Measurements from ENCODE around the gene HTR3C. TPM values are rescaled to one million over a fixed set of nuclear protein-coding genes. Genes with fewer than 3 reads are reported as not detected.

Gene HTR3C
- total and polyA plus RNA-seq, 7 experiments from 2014 or later: not detected

- H3K36me3 Mint-ChIP-seq: peaks cover 0 to 9% (median 5%) of the 10 kb centered on the region in 5 donors
- Histone ChIP-seq H3K4me3 (ENCODE audit: low read length) (no peak overlapping the region), H3K36me3 (ENCODE audit: control insufficient read depth in 2 of 3, insufficient read depth in 3 of 3, low read length in 3 of 3) (no peaks in the 10 kb centered on the region), H3K9me3 (ENCODE audit: control insufficient read depth in 2 of 3, low read length in 3 of 3) (no peaks in the 10 kb centered on the region), H3K27me3 (ENCODE audit: control insufficient read depth in 2 of 2, insufficient read depth in 2 of 2, low read length in 2 of 2) (no peaks in the 10 kb centered on the region), H3K27ac (ENCODE audit: low read depth, low read length) (no peak overlapping the region), H3K4me1 (ENCODE audit: control insufficient read depth in 2 of 2, insufficient read depth in 2 of 2, low read length in 2 of 2) (no peaks in the 10 kb centered on the region)
- ATAC-seq (no peak), DNase-seq (no peak)
- H3K9me3 Mint-ChIP-seq: peaks cover 0 to 12% (median 6%) of the 10 kb centered on the region in 11 donors
- H3K27me3 Mint-ChIP-seq: no peaks in the 10 kb centered on the region
- peak overlapping the region in 1 of 9 donors; percentile 36 for H3K27ac Mint-ChIP-seq
- intact Hi-C loops (cut with micrococcal nuclease): loop anchor here in 1 of 2 donors (10.0 kb wide), 1 partner anchor 54 kb away; the partner anchor contains the start of gene EIF2B5
- H3K4me1 Mint-ChIP-seq: peaks cover 5 to 8% (median 7%) of the 10 kb centered on the region in 7 donors
- CTCF ChIA-PET: no interaction called here
- H3K4me3 Mint-ChIP-seq: no peak overlapping the region
- POLR2A ChIA-PET: no interaction called here
Observed at GRCh38 chr3:184081116-184081830, 28.4 kb downstream of the HTR3C start.

DNA sequence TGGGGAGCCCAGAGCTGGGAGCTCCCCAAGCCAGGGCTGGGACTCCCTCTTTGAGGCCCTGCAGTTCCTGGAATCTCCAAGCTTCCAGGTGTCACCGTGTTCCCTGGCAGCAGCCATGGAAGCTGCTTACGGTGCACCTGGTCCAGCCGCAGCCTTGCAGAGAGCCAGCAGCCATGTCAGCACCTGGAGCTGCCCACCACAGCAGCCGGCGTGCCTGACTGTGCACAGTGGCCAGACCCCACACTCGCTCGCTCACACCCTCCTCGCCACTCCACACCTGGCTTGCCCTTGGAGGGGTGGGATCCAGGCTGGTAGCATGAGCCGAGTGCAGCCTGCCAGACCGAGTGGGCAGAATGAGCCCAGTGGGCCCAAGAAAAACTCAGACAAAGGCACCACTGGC is 29.2 kb downstream of the HTR3C start:
- Histone ChIP-seq H3K27me3 (ENCODE audit: control insufficient read depth in 2 of 2, insufficient read depth in 2 of 2, low read length in 2 of 2) (no peaks in the 10 kb centered on the region), H3K9me3 (ENCODE audit: control insufficient read depth in 2 of 3, low read length in 3 of 3) (no peaks in the 10 kb centered on the region), H3K4me3 (ENCODE audit: low read length) (no peak overlapping the region), H3K27ac (ENCODE audit: low read depth, low read length) (no peak overlapping the region), H3K4me1 (ENCODE audit: control insufficient read depth in 2 of 2, insufficient read depth in 2 of 2, low read length in 2 of 2) (no peaks in the 10 kb centered on the region), H3K36me3 (ENCODE audit: control insufficient read depth in 2 of 3, insufficient read depth in 3 of 3, low read length in 3 of 3) (no peaks in the 10 kb centered on the region)
- ATAC-seq (no peak), DNase-seq (no peak)
- Mint-ChIP-seq H3K36me3 (peaks cover 0 to 11% (median 5%) of the 10 kb centered on the region in 5 donors), H3K9me3 (peaks cover 0 to 14% (median 6%) of the 10 kb centered on the region in 11 donors), H3K4me1 (peaks cover 5 to 8% (median 7%) of the 10 kb centered on the region in 7 donors), H3K27me3 (no peaks in the 10 kb centered on the region), H3K27ac (no peak overlapping the region), H3K4me3 (no peak overlapping the region)
- CTCF ChIA-PET: no interaction called here
- intact Hi-C loops (cut with micrococcal nuclease): loop anchor here in 1 of 2 donors (10.0 kb wide), 1 partner anchor 53 kb away; the partner anchor contains the start of gene EIF2B5
- POLR2A ChIA-PET: no interaction called here

GRCh38 chr3:184082465-184082864 is 29.6 kb downstream of the HTR3C start:
- Histone ChIP-seq H3K27me3 (ENCODE audit: control insufficient read depth in 2 of 2, insufficient read depth in 2 of 2, low read length in 2 of 2) (no peaks in the 10 kb centered on the region), H3K4me3 (ENCODE audit: low read length) (no peak overlapping the region), H3K4me1 (ENCODE audit: control insufficient read depth in 2 of 2, insufficient read depth in 2 of 2, low read length in 2 of 2) (no peaks in the 10 kb centered on the region), H3K9me3 (ENCODE audit: control insufficient read depth in 2 of 3, low read length in 3 of 3) (no peaks in the 10 kb centered on the region), H3K36me3 (ENCODE audit: control insufficient read depth in 2 of 3, insufficient read depth in 3 of 3, low read length in 3 of 3) (no peaks in the 10 kb centered on the region), H3K27ac (ENCODE audit: low read depth, low read length) (no peak overlapping the region)
- ChIA-PET CTCF (no interaction called here), POLR2A (no interaction called here)
- ATAC-seq (no peak), DNase-seq (no peak)
- Mint-ChIP-seq H3K27ac (no peak overlapping the region), H3K9me3 (peaks cover 0 to 13% (median 6%) of the 10 kb centered on the region in 11 donors), H3K36me3 (peaks cover 0 to 11% (median 5%) of the 10 kb centered on the region in 5 donors), H3K4me3 (no peak overlapping the region), H3K4me1 (peaks cover 5 to 8% (median 7%) of the 10 kb centered on the region in 7 donors), H3K27me3 (no peaks in the 10 kb centered on the region)
- intact Hi-C loops (cut with micrococcal nuclease): loop anchor here in 1 of 2 donors (10.0 kb wide), 1 partner anchor 52 kb away; the partner anchor contains the start of gene EIF2B5

DNA sequence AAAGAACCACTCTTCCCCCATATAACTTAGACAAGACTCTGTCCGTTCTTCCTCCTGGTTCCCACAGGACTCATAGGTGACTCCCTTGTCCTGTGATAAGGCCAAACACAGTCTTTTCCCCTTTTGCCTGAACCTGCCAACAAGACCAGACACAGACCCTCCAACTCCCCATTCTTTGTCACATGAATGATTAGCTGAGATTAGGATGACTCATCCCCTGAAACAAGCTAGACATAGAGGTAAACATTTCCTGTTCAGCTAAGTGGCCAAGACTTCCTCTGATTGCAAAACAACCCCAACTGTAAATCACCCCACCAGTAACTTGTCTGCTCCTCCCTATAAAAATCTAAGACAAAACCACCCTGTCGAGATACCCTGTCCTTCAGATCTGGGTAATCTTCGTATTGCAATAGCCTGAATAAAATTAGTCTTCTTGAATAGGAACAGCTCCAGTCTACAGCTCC is 32.6 kb downstream of the HTR3C start:
- ChIA-PET CTCF (interaction anchor here (0.6 kb wide), 1 partner anchor 13 kb away, joined by 5 read pairs; no protein-coding TSS in a partner anchor), POLR2A (no interaction called here)
- Mint-ChIP-seq H3K27me3 (no peaks in the 10 kb centered on the region), H3K9me3 (peaks cover 0 to 13% (median 6%) of the 10 kb centered on the region in 11 donors), H3K36me3 (peaks cover 0 to 11% (median 5%) of the 10 kb centered on the region in 5 donors), H3K27ac (peak overlapping the region in 4 of 9 donors; percentile 7 to 73 (median 37)), H3K4me3 (peak overlapping the region in 1 of 10 donors; percentile 18), H3K4me1 (peaks cover 5 to 8% (median 7%) of the 10 kb centered on the region in 7 donors)
- no peak overlapping the region for H3K4me3 ChIP-seq (ENCODE audit: low read length)
- ATAC-seq (no peak), DNase-seq (no peak)
- H3K9me3 ChIP-seq (ENCODE audit: control insufficient read depth in 2 of 3, low read length in 3 of 3): no peaks in the 10 kb centered on the region
- no peaks in the 10 kb centered on the region for H3K4me1 ChIP-seq (ENCODE audit: control insufficient read depth in 2 of 2, insufficient read depth in 2 of 2, low read length in 2 of 2)
- no peak overlapping the region for H3K27ac ChIP-seq (ENCODE audit: low read depth, low read length)
- H3K36me3 ChIP-seq (ENCODE audit: control insufficient read depth in 2 of 3, insufficient read depth in 3 of 3, low read length in 3 of 3): no peaks in the 10 kb centered on the region
- no peaks in the 10 kb centered on the region for H3K27me3 ChIP-seq (ENCODE audit: control insufficient read depth in 2 of 2, insufficient read depth in 2 of 2, low read length in 2 of 2)
- intact Hi-C loops (cut with micrococcal nuclease): loop anchor here in 1 of 2 donors (10.0 kb wide), 1 partner anchor 49 kb away; the partner anchor contains the start of gene EIF2B5

GRCh38 chr3:184092199-184092598 is 39.4 kb downstream of the HTR3C start:
- POLR2A ChIA-PET: no interaction called here
- ATAC-seq: no peak
- Histone ChIP-seq H3K4me1 (ENCODE audit: control insufficient read depth in 2 of 2, insufficient read depth in 2 of 2, low read length in 2 of 2) (no peaks in the 10 kb centered on the region), H3K27me3 (ENCODE audit: control insufficient read depth in 2 of 2, insufficient read depth in 2 of 2, low read length in 2 of 2) (no peaks in the 10 kb centered on the region), H3K4me3 (ENCODE audit: low read length) (no peak overlapping the region), H3K9me3 (ENCODE audit: control insufficient read depth in 2 of 3, low read length in 3 of 3) (peaks cover 0 to 4% (median 0%) of the 10 kb centered on the region in 3 experiments), H3K27ac (ENCODE audit: low read depth, low read length) (no peak overlapping the region), H3K36me3 (ENCODE audit: control insufficient read depth in 2 of 3, insufficient read depth in 3 of 3, low read length in 3 of 3) (no peaks in the 10 kb centered on the region)
- Mint-ChIP-seq H3K27ac (no peak overlapping the region), H3K9me3 (peaks cover 0 to 36% (median 17%) of the 10 kb centered on the region in 11 donors), H3K4me1 (no peaks in the 10 kb centered on the region), H3K27me3 (peaks cover 4 to 20% (median 11%) of the 10 kb centered on the region in 5 donors), H3K36me3 (peaks cover 3 to 8% (median 5%) of the 10 kb centered on the region in 5 donors), H3K4me3 (no peak overlapping the region)
- peak in 1 of 9 donors; percentile 3 for DNase-seq
- CTCF ChIA-PET: no interaction called here
- intact Hi-C loops (cut with micrococcal nuclease): no loop called here

- CTCF ChIA-PET: no interaction called here
- no peak for ATAC-seq
Observed at GRCh38 chr3:184096811-184097383, 44.0 kb downstream of the HTR3C start, which contains the start of gene HTR3E. TSS of gene HTR3E (plus strand) at chr3:184097064. CDS start at chr3:184097530, 466 bp downstream.

More at GRCh38 chr3:184096811-184097383, 44.0 kb downstream of the HTR3C start, which contains the start of gene HTR3E:
- Histone ChIP-seq H3K36me3 (ENCODE audit: control insufficient read depth in 2 of 3, insufficient read depth in 3 of 3, low read length in 3 of 3) (no peaks in the 10 kb centered on the region), H3K27me3 (ENCODE audit: control insufficient read depth in 2 of 2, insufficient read depth in 2 of 2, low read length in 2 of 2) (no peaks in the 10 kb centered on the region), H3K4me3 (ENCODE audit: low read length) (no peak within 1 kb of the TSS), H3K4me1 (ENCODE audit: control insufficient read depth in 2 of 2, insufficient read depth in 2 of 2, low read length in 2 of 2) (no peaks in the 10 kb centered on the region), H3K9me3 (ENCODE audit: control insufficient read depth in 2 of 3, low read length in 3 of 3) (peaks cover 0 to 4% (median 0%) of the 10 kb centered on the region in 3 experiments), H3K27ac (ENCODE audit: low read depth, low read length) (no peak within 1 kb of the TSS)
- H3K9me3 Mint-ChIP-seq: peaks cover 0 to 22% (median 12%) of the 10 kb centered on the region in 11 donors
- intact Hi-C loops (cut with micrococcal nuclease): no loop called here
- no peak within 1 kb of the TSS for H3K4me3 Mint-ChIP-seq
- no peak for DNase-seq
- no peaks in the 10 kb centered on the region for H3K4me1 Mint-ChIP-seq
- no peak within 1 kb of the TSS for H3K27ac Mint-ChIP-seq
- POLR2A ChIA-PET: no interaction called here
- peaks cover 0 to 16% (median 11%) of the 10 kb centered on the region in 5 donors for H3K27me3 Mint-ChIP-seq
- peaks cover 0 to 6% (median 0%) of the 10 kb centered on the region in 5 donors for H3K36me3 Mint-ChIP-seq
